Heart left ventricle (tissue), 16 donors: Measurements from ENCODE around the gene USP15. TPM values are rescaled to one million over a fixed set of nuclear protein-coding genes. Genes with fewer than 3 reads are reported as not detected.

Source experiments
- ATAC-seq, 4 donors: fragments of 200-7000 bp; cut with Tn5 transposase; one replicate each; pipeline ENCODE4 v1.9.1; 2020 to 2022; ENCODE audit warnings: moderate library complexity in 4 of 4, mild to moderate bottlenecking in 3 of 4, moderate number of reproducible peaks in 1 of 4
- DNase-seq, 5 donors: peaks; one replicate each; pipeline ENCODE4 v3.0.0-alpha.2; 2020
- H3K27ac ChIP-seq, 12 donors: fragments of 200-600 bp; sonication (generic) in 4 of 12; one replicate each; pipeline versions ENCODE4 v1.5.0 to v1.8.0; 2016 to 2022; ENCODE audit warnings: mild to moderate bottlenecking in 2 of 12
- H3K27me3 ChIP-seq, 9 donors: fragments of 200-600 bp; sonication (generic) in 2 of 9; one replicate each; pipeline versions ENCODE4 v1.5.1 to v1.8.0; 2016 to 2022; ENCODE audit warnings: mild to moderate bottlenecking in 3 of 9
- H3K36me3 ChIP-seq, 9 donors: fragments of 200-600 bp; sonication (generic) in 2 of 9; one replicate each; pipeline versions ENCODE4 v1.5.0 to v1.8.0; 2018 to 2022; ENCODE audit warnings: mild to moderate bottlenecking in 2 of 9
- H3K4me1 ChIP-seq, 12 donors: fragments of 200-600 bp; sonication (generic) in 4 of 12; one replicate each; pipeline versions ENCODE4 v1.5.0 to v1.8.0; 2016 to 2022; ENCODE audit warnings: mild to moderate bottlenecking in 3 of 12
- H3K4me3 ChIP-seq, 12 donors: fragments of 200-600 bp; sonication (generic) in 4 of 12; one replicate each; pipeline versions ENCODE4 v1.5.0 to v1.8.0; 2017 to 2022; ENCODE audit warnings: mild to moderate bottlenecking in 9 of 12, moderate library complexity in 4 of 12
- H3K9me3 ChIP-seq, 12 donors: fragments of 200-600 bp; sonication (generic) in 4 of 12; one replicate each; pipeline versions ENCODE4 v1.5.0 to v1.8.0; 2016 to 2022; ENCODE audit warnings: mild to moderate bottlenecking in 1 of 12
- CTCF ChIP-seq, 12 donors: fragments of 200-600 bp; sonication (generic) in 4 of 12; IDR thresholded peaks; one replicate each; pipeline versions ENCODE4 v1.5.0 to v1.8.0; 2018 to 2022; ENCODE audit warnings: antibody characterized with exemption in 12 of 12, mild to moderate bottlenecking in 5 of 12
- POLR2A ChIP-seq, 2 donors: fragments of 450-650 bp; IDR thresholded peaks; one replicate each; pipeline ENCODE4 v1.6.1; 2017; ENCODE audit warnings: antibody characterized with exemption in 2 of 2, mild to moderate bottlenecking in 2 of 2, moderate library complexity in 2 of 2
- WGBS, 4 donors: extraction: QIAGEN DNeasy Blood & Tissue Kit in 2 of 4; methylation state at CpG; one replicate each; pipeline versions ENCODE4 v1.1.5 to v1.1.7; 2013 to 2018; 5-methylcytosine and 5-hydroxymethylcytosine counted together
- intact Hi-C, 10 donors: fragments of 100-400 bp; cut with DNase I; formaldehyde crosslinking; loops; one replicate each; pipeline versions ENCODE4 v1.11.1 to v1.14.2; 2022
- polyA plus RNA-seq, 2 donors: library from polyadenylated mRNA; stranded (reverse); fragments of 200-250 nt; gene quantifications; one replicate each; pipeline ENCODE4 v1.2.3, GENCODE V29; 2013
- total RNA-seq, 9 donors: library from RNA; depleted of rRNA in 2 of 9; stranded (reverse); fragments of >200 nt in 2 of 9; fragmentation: NEBNext Ultra II Directional in 3 of 9; extraction: Animal tissue kit (Norgen Biotek cat#: 25700) in 3 of 9; gene quantifications; one replicate each; pipeline versions ENCODE4 v1.1.0 to v1.2.4, GENCODE V29; 2016 to 2023
- donor health status: ischemic (EF 13 %, LVEDD 7.1; RV severe dilation, severe dysfunction).
- donor health status: healthy with polysubstance abuse.
- donor health status: DM: no; HTN: yes; CAD: no.
- donor health status: DM: no; HTN: no; CAD: no.
- donor health status: ischemic (EF 25% LVEDD 6.9; RV normal size, moderate dysfunction).
- donor health status: ischemic (EF 25% LVEDD 5.7; RV mildly dilated, moderate dysfunction).
- donor health status: healthy.
- donor health status: DM: yes; HTN: yes; CAD: no.
- donor health status: ischemic (EF 35%, LVEDD 5.7; RV mildly dilated, moderate dysfunction).
- donor health status: nonischemic (EF 11% LVEDD 7.7; RV severe dilation, severe dysfunction).
- donor health status: DM: yes; HTN: yes; CAD: no.
- donor health status: PGD.
- donor health status: ischemic (EF 29% LVEDD 5.4; RV normal size, mild dysfunction).
- donor health status: nonischemic (EF 23%, LVEDD 6.1; RV moderate dilation, normal function).

Gene USP15
- total and polyA plus RNA-seq, 11 donors = 33.3 to 69.7 (median 60.6) TPM

GRCh38 chr12:62239571-62239970 is 20.6 kb upstream of the USP15 start:
- DNase-seq = no peak
- TF ChIP-seq POLR2A (IDR thresholded peaks at IDR 0.05) = no peak
- no peak for TF ChIP-seq CTCF (IDR thresholded peaks at IDR 0.05)
- ATAC-seq = no peak
- intact Hi-C loops = no loop called here
- WGBS, 4 donors = 89 to 94% (median 93%) methylated on average over 2 of the region's 2 CpGs
- Histone ChIP-seq H3K4me1 (no peaks in the 10 kb centered on the region), H3K27me3 (no peaks in the 10 kb centered on the region), H3K9me3 (peaks cover 0 to 15% (median 2%) of the 10 kb centered on the region in 12 donors), H3K36me3 (no peaks in the 10 kb centered on the region), H3K4me3 (no peak overlapping the region), H3K27ac (no peak overlapping the region)

- H3K4me3 ChIP-seq = no peak overlapping the region
- H3K27me3 ChIP-seq = no peaks in the 10 kb centered on the region
- TF ChIP-seq POLR2A (IDR thresholded peaks at IDR 0.05) (no peak), CTCF (IDR thresholded peaks at IDR 0.05) (no peak)
- DNase-seq (no peak), ATAC-seq (no peak)
- intact Hi-C loops = no loop called here
- WGBS, 4 donors = 82 to 90% (median 87%) methylated on average over 3 of the region's 3 CpGs
- H3K27ac ChIP-seq = no peak overlapping the region
- peaks cover 0 to 21% (median 0%) of the 10 kb centered on the region in 12 donors for H3K4me1 ChIP-seq
- no peaks in the 10 kb centered on the region for H3K9me3 ChIP-seq
- no peaks in the 10 kb centered on the region for H3K36me3 ChIP-seq
Measured at GRCh38 chr12:62247281-62248045, 12.7 kb upstream of the USP15 start.

- H3K27me3 ChIP-seq = no peaks in the 10 kb centered on the region
- no peak overlapping the region for H3K27ac ChIP-seq
- 69 to 78% (median 78%) methylated on average over 1 of the region's 1 CpG for WGBS, 4 donors
- H3K4me3 ChIP-seq = no peak overlapping the region
- no peak for TF ChIP-seq POLR2A (IDR thresholded peaks at IDR 0.05)
- TF ChIP-seq CTCF (IDR thresholded peaks at IDR 0.05) = no peak
- no peaks in the 10 kb centered on the region for H3K9me3 ChIP-seq
- intact Hi-C loops = no loop called here
- DNase-seq (no peak), ATAC-seq (no peak)
- H3K4me1 ChIP-seq = peaks cover 0 to 21% (median 0%) of the 10 kb centered on the region in 12 donors
- no peaks in the 10 kb centered on the region for H3K36me3 ChIP-seq
Measured at GRCh38 chr12:62248873-62249272, 11.3 kb upstream of the USP15 start.

- intact Hi-C loops = no loop called here
- TF ChIP-seq CTCF (IDR thresholded peaks at IDR 0.05) (no peak), POLR2A (IDR thresholded peaks at IDR 0.05) (no peak)
- Histone ChIP-seq H3K4me1 (peaks cover 0 to 21% (median 0%) of the 10 kb centered on the region in 12 donors), H3K27ac (no peak overlapping the region), H3K9me3 (no peaks in the 10 kb centered on the region), H3K27me3 (no peaks in the 10 kb centered on the region), H3K4me3 (no peak overlapping the region), H3K36me3 (no peaks in the 10 kb centered on the region)
- no peak for ATAC-seq
- 84 to 95% (median 88%) methylated on average over 2 of the region's 2 CpGs for WGBS, 4 donors
- DNase-seq = no peak
Measured at GRCh38 chr12:62249419-62249818, 10.8 kb upstream of the USP15 start.
